GM21717 (cell line): ENCODE results near the gene MYORG.
"Not testable (repeated sequence)": the region's sequence is repeated elsewhere in the genome, so short reads cannot be mapped to it uniquely, and the experiment has no call there.

ENCODE experiments used
- ATAC-seq: cut with Tn5 transposase; IDR thresholded peaks from one replicate; pipeline ENCODE4 v1.9.1; 2021; ENCODE audit warnings: mild to moderate bottlenecking, moderate library complexity; ENCODE audit not compliant: unreplicated experiment

The MYORG gene

DNA sequence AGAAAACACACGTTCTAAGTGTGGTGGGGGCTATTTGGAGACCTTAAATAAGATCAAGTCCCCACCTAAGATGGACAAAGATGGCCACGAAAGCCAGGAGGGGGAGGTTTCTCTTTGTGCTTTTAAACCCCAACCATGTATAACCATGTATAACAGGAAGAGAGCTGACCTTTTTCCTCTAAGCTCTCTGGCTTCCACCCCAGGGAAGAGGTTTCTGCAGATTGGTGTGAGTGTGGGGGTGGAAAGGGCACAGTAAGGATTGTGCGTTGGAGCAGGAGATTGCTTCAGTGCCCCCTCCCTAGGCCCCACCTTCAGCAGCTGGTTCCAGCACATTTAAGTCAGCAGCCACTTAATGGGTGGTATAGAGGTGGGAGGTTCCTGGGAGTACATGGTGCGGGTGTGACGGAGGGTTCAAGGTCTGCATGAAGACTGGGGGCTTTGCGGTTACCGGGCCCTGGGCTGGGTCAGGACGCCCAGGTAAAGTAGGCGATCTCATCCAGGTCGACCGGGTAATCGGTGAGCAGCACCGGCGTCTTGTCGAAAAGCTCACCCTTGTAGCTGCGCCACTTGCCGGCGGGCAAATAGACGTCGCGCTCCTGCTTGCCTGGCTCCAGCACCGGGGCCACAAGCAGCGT is 6.2 kb downstream of the MYORG start:
- no peak for ATAC-seq

GRCh38 chr9:34369636-34370035 is 7.1 kb downstream of the MYORG start:
- no peak for ATAC-seq

DNA sequence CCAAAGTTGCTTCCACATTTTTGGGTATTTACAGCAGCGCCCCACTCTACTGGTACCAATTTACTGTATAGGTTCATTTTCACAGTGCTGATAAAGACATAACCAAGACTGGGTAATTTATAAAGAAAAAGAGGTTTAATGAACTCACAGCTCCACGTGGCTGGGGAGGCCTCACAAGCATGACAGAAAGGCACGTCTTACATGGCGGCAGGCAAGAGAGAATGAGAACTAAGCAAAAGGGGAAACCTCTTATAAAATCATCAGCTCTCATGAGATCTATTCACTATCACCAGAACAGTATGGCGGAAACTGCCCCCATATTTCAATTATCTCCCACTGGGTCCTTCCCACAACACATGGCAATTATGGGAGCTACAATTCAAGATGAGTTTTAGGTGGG is 7.9 kb downstream of the MYORG start:
- ATAC-seq: not testable (repeated sequence)

GRCh38 chr9:34367751-34368410 is 8.8 kb downstream of the MYORG start:
- not testable (repeated sequence) for ATAC-seq

GRCh38 chr9:34366365-34366764 is 10.3 kb downstream of the MYORG start:
- ATAC-seq: no peak

GRCh38 chr9:34365282-34365681 is 11.4 kb downstream of the MYORG start:
- no peak for ATAC-seq

DNA sequence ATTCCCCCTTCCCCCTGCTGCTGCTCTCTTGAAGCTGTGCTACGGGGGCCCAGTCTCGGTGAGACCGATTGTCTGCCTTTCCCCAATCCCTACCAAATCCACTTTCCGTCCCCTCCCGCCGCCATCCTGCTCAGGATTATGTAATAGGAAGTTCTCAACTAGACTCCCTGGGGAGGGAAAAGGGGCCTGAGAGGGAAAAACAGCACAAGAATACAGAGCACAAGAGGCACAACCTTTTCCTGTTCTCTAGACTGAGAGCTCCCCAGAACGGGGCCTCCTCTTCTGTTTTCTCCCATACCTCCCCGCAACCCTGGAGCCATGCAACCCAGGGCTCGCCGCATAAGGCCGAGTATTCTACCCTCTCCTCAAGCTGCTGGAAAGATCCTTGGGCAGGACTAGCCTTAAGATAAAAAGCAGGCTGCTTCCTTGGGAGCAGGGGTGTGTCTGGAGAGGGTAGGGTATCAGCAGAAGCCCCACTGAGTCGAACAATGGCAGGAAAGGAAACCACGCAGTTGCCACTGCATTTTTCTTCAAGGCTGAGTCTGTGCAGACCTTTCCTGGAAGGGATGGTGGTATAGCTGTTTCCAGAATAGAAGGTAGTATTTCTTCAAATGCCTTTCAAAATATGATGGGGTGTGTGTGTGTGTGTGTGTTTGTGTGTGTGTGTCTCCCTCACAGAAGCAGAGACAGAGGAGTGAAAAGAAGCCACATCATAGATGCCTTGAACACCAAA is 12.9 kb downstream of the MYORG start:
- no peak for ATAC-seq

- no peak for ATAC-seq
Observed at GRCh38 chr9:34362614-34363214, 14.0 kb downstream of the MYORG start.

GRCh38 chr9:34352957-34353356 is 23.7 kb downstream of the MYORG start:
- not testable (repeated sequence) for ATAC-seq

DNA sequence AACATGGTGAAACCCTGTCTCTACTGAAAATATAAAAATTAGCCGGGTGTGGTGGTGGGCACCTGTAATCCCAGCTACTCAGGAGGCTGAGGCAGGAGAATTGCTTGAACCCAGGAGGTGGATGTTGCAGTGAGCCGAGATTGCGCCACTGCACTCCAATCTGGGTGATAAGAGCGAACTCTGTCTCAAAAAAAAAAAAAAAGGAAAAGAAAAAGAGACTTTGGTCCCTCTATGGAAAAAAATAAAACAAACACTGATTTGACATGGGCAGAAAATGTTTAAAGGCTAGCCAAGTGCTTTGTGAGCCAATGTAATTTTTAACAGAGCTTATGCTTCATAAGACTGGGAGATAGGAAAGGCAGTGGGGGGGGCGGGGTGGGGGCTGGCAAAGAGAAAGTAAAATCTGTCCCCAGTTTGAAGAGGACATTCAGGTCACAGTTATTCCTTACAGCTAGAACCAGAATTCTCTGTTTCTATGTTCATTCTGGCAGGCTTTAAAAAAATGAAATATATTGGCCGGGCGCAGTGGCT is 24.5 kb downstream of the MYORG start:
- not testable (repeated sequence) for ATAC-seq

DNA sequence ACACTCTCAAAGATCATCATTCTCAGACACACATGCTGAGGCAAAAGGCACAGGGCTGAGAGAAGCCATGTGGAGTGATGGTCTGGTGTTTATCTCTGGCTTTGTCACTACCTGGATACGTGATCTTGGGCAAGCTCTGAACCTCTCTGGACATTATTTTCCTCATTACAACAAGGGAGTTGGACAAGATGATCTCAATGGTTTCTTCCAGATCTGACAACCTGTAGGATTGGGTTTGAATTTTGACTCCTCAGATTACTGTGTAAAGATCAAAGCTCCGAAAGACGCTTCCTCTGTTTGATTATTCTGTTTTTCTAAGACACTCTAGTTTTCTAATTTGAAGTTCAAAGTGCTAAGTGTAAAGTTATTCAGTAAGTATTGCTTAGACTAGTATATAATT is 27.4 kb downstream of the MYORG start:
- no peak for ATAC-seq

GRCh38 chr9:34347800-34348158 is 28.9 kb downstream of the MYORG start:
- no peak for ATAC-seq

DNA sequence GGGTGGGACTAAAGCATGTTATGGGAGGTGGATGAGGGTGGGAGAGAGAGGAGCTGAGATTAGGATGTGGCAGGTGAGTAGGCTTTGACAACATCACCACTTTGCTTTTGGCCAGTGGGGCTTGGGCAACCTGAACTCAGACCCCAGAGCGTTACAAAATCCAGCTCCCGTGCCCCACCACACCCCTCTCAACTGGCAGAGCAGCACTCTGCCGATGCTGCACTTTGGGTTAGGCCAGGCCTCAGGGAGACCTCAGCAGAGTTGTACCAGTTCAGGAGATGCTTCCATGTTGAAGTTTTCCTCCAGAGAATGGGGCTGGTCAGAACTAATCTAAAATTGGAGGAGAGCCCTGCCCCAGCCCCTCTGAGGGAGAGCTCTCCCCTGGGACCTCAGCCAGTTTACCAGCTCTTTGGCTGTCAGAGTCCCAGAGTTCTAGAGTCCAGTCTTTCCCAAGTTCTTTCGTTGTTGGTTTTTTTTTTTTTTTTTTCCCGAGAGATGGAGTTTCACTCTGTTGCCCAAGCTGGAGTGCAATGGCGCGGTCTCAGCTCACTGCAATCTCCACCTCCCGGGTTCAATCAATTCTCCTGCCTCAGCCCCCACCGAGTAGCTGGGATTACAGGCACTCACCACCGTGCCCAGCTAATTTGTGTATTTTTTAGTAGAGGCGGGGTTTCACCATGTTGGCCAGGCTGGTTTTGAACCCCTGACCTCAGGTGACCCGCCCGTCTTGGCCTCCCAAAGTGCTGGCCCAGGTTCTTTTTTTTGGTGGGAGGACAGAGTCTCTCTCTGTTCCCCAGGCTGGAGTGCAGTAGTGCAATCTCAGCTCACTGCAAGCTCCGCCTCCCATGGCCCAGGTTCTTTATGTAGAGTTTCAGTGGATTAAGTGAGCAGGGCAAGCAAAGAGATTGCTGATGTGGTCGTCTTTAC is 29.6 kb downstream of the MYORG start:
- ATAC-seq: no peak

- ATAC-seq: no peak
Observed at GRCh38 chr9:34343605-34344004, 33.1 kb downstream of the MYORG start.

GRCh38 chr9:34343090-34343489 is 33.6 kb downstream of the MYORG start:
- no peak for ATAC-seq

DNA sequence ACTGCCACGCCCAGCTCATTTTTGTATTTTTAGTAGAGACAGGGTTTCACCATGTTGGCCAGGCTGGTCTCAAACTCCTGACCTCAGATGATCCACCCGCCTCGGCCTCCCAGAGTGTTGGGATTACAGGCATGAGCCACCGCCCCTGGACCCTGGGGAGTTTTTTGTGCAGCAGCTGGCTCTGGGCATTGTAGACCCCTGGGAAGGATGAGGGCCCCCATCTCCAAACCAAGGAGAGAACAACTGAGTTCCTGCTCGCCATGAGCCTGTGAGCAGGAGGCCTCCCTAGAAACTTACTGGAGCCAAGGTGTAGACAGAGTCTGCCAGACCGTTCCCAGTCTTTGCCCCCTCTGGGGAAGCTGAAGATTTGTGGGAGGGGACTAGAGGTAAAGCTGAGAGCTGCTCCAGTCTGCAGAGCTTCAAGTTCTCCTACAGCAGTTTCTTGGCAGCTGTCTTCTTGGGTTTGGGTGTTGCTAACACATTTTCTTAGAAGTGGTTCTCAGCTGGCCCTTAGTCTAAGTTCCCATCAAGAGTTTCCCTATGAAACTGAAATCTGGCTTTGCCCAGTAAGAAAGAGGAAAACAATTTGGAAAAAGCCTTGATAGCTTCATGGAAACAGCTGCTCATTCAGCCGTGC is 34.9 kb downstream of the MYORG start:
- ATAC-seq: no peak

GRCh38 chr9:34338665-34339385 is 37.9 kb downstream of the MYORG start:
- no peak for ATAC-seq

DNA sequence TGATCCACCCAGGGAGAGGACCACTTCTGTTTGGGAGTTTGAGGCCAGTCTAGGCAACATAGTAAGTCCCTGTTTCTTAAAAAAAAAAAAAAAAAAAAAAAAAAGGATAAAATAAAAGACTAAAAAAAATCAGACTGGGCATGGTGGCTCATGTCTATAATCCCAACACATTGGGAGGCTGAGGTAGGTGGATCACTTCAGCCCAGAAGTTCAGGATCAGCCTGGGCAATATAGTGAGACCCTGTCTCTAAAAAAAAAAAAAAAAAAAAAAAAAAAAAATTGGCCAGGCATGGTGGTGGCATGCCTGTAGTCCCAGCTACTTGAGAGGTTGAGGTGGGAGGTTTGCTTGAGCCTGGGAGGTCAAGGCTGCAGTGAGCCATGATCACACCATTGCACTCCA is 38.6 kb downstream of the MYORG start:
- ATAC-seq: not testable (repeated sequence)

DNA sequence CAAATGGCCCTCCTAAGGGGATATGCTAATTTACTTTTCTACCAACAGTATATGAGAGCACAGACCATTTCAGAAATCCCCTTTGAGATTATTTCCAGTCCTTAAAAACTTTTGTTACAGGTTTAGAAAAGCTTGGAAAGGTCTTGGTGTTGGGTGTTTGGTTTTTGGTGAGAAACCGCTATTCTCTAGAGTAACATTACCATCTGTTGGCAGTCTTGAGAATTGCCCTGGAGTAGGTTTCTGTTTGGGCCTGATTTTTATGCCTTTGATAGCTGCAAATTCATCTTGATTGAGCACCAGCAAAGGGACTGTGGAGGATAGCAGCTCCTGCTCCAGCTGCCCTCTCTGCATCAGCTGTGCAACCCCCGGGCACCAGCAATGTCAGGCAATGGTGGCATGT is 39.3 kb downstream of the MYORG start:
- ATAC-seq: no peak
